Calu3 (cell line): ENCODE data around the gene EPB41L2. TPM values are rescaled to one million over a fixed set of nuclear protein-coding genes. Genes with fewer than 3 reads are reported as not detected.
A peak's percentile ranks its signal among the peaks of the same experiment; 100 is the strongest.
"Not testable (repeated sequence)": the region's sequence is repeated elsewhere in the genome, so short reads cannot be mapped to it uniquely, and the experiment has no call there.

Experiments
- BruUV-seq: library from RNA; stranded (reverse); fragments of 400-500 nt; replicated peaks from 2 replicates; lab custom pipeline; 2021; lab: Mats Ljungman, UMichigan
- CTCF ChIA-PET: fragments of 300-600 bp; sonication (Branson Sonifier 250); formaldehyde crosslinking; loops from one replicate; lab custom pipeline; 2022; ENCODE audit warnings: antibody characterized with exemption; lab: Charles Lee
- DNase-seq: peaks from one replicate; pipeline ENCODE4 v3.0.0; 2022
- H3K27ac Mint-ChIP-seq: one replicate; pipeline ENCODE4 v1.8.0; 2022; ENCODE audit warnings: mixed read lengths; ENCODE audit not compliant: unreplicated experiment
- H3K27me3 Mint-ChIP-seq: one replicate; pipeline ENCODE4 v1.8.0; 2022; ENCODE audit warnings: mixed read lengths; ENCODE audit not compliant: unreplicated experiment
- H3K36me3 Mint-ChIP-seq: one replicate; pipeline ENCODE4 v1.8.0; 2022; ENCODE audit warnings: mild to moderate bottlenecking, moderate library complexity, mixed read lengths; ENCODE audit not compliant: insufficient read depth, unreplicated experiment
- H3K4me1 Mint-ChIP-seq: one replicate; pipeline ENCODE4 v1.8.0; 2022; ENCODE audit warnings: mild to moderate bottlenecking, low read depth, mixed read lengths; ENCODE audit not compliant: unreplicated experiment
- H3K4me3 Mint-ChIP-seq: one replicate; pipeline ENCODE4 v1.8.0; 2022; ENCODE audit warnings: mild to moderate bottlenecking, low read depth, moderate library complexity, mixed read lengths; ENCODE audit not compliant: unreplicated experiment
- H3K9me3 Mint-ChIP-seq: one replicate; pipeline ENCODE4 v1.8.0; 2022; ENCODE audit warnings: low read depth, mixed read lengths; ENCODE audit not compliant: unreplicated experiment
- CTCF ChIP-seq: fragments of 200-600 bp; IDR thresholded peaks from one replicate; pipeline ENCODE4 v1.8.0; 2022; ENCODE audit warnings: antibody characterized with exemption; ENCODE audit not compliant: unreplicated experiment
- intact Hi-C: fragments of 100-400 bp; cut with micrococcal nuclease; formaldehyde crosslinking; loops from one replicate; pipeline ENCODE4 v1.10.0; 2022; ENCODE audit not compliant: unreplicated experiment
- total RNA-seq: library from RNA; stranded (reverse); gene quantifications from 2 replicates; pipeline ENCODE4 v1.2.3, GENCODE V29; 2022

EPB41L2 gene
- total RNA-seq, 1 experiment from 2014 or later = 332 TPM

DNA sequence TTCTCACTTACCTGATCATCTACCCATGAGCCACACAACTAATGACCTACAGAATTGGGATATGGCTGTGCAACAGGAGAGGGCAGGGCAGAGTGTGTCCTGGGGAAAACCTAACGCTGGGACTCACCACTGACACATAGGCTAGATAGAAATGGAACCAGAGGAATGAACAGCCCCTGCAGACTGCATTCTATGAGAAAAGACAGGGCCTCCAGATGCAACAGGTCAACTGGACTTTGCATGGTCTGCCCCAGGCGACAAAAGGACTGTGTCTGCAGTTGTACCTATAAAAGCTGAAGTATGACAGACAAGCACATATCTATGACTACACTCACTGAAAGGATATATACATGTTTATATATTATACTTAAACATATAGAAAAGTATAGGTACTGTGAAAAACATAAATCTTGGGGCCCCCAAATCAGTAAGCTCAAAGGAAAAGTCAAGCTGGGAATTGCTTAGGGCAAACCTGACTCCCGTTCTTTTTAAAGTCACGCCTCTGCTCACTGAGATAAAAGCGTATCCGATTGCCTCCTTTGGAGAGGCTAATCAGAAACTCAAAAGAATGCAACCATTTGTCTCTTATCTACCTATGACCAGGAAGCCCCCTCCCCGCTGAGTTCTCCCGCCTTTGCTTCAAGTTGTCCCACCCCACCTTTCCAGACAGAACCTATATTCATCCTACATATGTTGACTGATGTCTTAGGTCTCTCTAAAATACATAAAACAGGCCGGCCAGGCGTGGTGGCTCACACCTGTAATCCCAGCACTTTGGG lies 68.5 kb downstream of the EPB41L2 start:
- CTCF ChIA-PET = no interaction called here
- no peak for TF ChIP-seq CTCF

GRCh38 chr6:130993292-130993765 lies 69.7 kb downstream of the EPB41L2 start:
- Mint-ChIP-seq H3K27me3 (no peaks in the 10 kb centered on the region), H3K27ac (no peak overlapping the region), H3K4me1 (peaks cover 73% of the 10 kb centered on the region), H3K9me3 (no peaks in the 10 kb centered on the region), H3K4me3 (no peak overlapping the region), H3K36me3 (peaks cover 5% of the 10 kb centered on the region)
- BruUV-seq = no TSS peak
- DNase-seq = no peak
- CTCF ChIA-PET = no interaction called here
- intact Hi-C loops = no loop called here
- no peak for TF ChIP-seq CTCF

More for the DNA sequence above, 68.5 kb downstream of the EPB41L2 start:
- Mint-ChIP-seq H3K4me1 (peaks cover 72% of the 10 kb centered on the region), H3K27ac (no peak overlapping the region), H3K36me3 (peaks cover 5% of the 10 kb centered on the region), H3K4me3 (no peak overlapping the region), H3K27me3 (no peaks in the 10 kb centered on the region), H3K9me3 (no peaks in the 10 kb centered on the region)
- DNase-seq = no peak
- intact Hi-C loops = no loop called here
- BruUV-seq = no TSS peak

GRCh38 chr6:130991422-130992137 lies 71.5 kb downstream of the EPB41L2 start:
- no TSS peak for BruUV-seq
- Mint-ChIP-seq H3K4me3 (no peak overlapping the region), H3K27me3 (no peaks in the 10 kb centered on the region), H3K36me3 (peaks cover 5% of the 10 kb centered on the region), H3K9me3 (no peaks in the 10 kb centered on the region), H3K27ac (peak overlapping the region; percentile 55), H3K4me1 (peaks cover 71% of the 10 kb centered on the region)
- intact Hi-C loops = no loop called here
- CTCF ChIA-PET = interaction anchor here (1.3 kb wide), 1 partner anchor 11 kb away, joined by 4 read pairs; no protein-coding TSS in a partner anchor
- TF ChIP-seq CTCF = no peak
- no peak for DNase-seq

GRCh38 chr6:130987539-130987938 lies 75.5 kb downstream of the EPB41L2 start:
- H3K27ac Mint-ChIP-seq, H3K9me3 Mint-ChIP-seq, intact Hi-C loops, BruUV-seq, CTCF ChIA-PET, H3K36me3 Mint-ChIP-seq, H3K4me3 Mint-ChIP-seq, H3K27me3 Mint-ChIP-seq, DNase-seq: not testable (repeated sequence)
- H3K4me1 Mint-ChIP-seq = peaks cover 66% of the 10 kb centered on the region
